Endothelial cell (in vitro differentiated cells): ENCODE measurements around the gene SOAT1. TPM values are rescaled to one million over a fixed set of nuclear protein-coding genes. Genes with fewer than 3 reads are reported as not detected.

Source experiments
- DNase-seq: peaks from one replicate; pipeline ENCODE4 v3.0.0; 2021; ENCODE audit warnings: low spot score
- H3K27ac Mint-ChIP-seq: one replicate; pipeline ENCODE4 v1.8.0; 2021; ENCODE audit warnings: mixed read lengths, inconsistent platforms; ENCODE audit not compliant: unreplicated experiment
- H3K27me3 Mint-ChIP-seq: one replicate; pipeline ENCODE4 v1.8.0; 2021; ENCODE audit warnings: mild to moderate bottlenecking, moderate library complexity, mixed read lengths, inconsistent platforms; ENCODE audit not compliant: unreplicated experiment
- H3K36me3 Mint-ChIP-seq: one replicate; pipeline ENCODE4 v1.8.0; 2021; ENCODE audit warnings: mild to moderate bottlenecking, low read depth, mixed read lengths, inconsistent platforms; ENCODE audit not compliant: unreplicated experiment
- H3K4me1 Mint-ChIP-seq: one replicate; pipeline ENCODE4 v1.8.0; 2021; ENCODE audit warnings: mild to moderate bottlenecking, mixed read lengths, inconsistent platforms; ENCODE audit not compliant: unreplicated experiment
- H3K4me3 Mint-ChIP-seq: one replicate; pipeline ENCODE4 v1.8.0; 2021; ENCODE audit warnings: mild to moderate bottlenecking, mixed read lengths, inconsistent platforms; ENCODE audit not compliant: unreplicated experiment
- H3K9me3 Mint-ChIP-seq: one replicate; pipeline ENCODE4 v1.8.0; 2021; ENCODE audit warnings: mixed read lengths, inconsistent platforms; ENCODE audit not compliant: unreplicated experiment
- CTCF ChIP-seq: fragments of 200-600 bp; sonication (generic); IDR thresholded peaks from one replicate; pipeline ENCODE4 v1.5.0; 2021; ENCODE audit warnings: antibody characterized with exemption; ENCODE audit not compliant: unreplicated experiment
- total RNA-seq: library from RNA; stranded (reverse); fragmentation: NEBNext Ultra II Directional; extraction: Animal tissue kit (Norgen Biotek cat#: 25700); gene quantifications from one replicate; pipeline ENCODE4 v1.2.1, GENCODE V29; 2021; ENCODE audit not compliant: unreplicated experiment

SOAT1 gene
- total RNA-seq, 1 donor from 2014 or later: 24.1 TPM

- Mint-ChIP-seq H3K9me3 (no peaks in the 10 kb centered on the region), H3K27me3 (peaks cover 2% of the 10 kb centered on the region), H3K4me3 (no peak overlapping the region), H3K36me3 (no peaks in the 10 kb centered on the region), H3K4me1 (peaks cover 9% of the 10 kb centered on the region), H3K27ac (no peak overlapping the region)
- TF ChIP-seq CTCF: no peak
- no peak for DNase-seq
These were observed 2.9 kb downstream of the SOAT1 start for GRCh38 chr1:179296356-179297104.

- Mint-ChIP-seq H3K4me1 (peaks cover 9% of the 10 kb centered on the region), H3K36me3 (no peaks in the 10 kb centered on the region), H3K9me3 (no peaks in the 10 kb centered on the region), H3K4me3 (no peak overlapping the region), H3K27ac (no peak overlapping the region), H3K27me3 (peaks cover 2% of the 10 kb centered on the region)
- TF ChIP-seq CTCF: no peak
- DNase-seq: no peak
These were observed 3.4 kb downstream of the SOAT1 start for GRCh38 chr1:179297105-179297378.

GRCh38 chr1:179298952-179299351 is 5.4 kb downstream of the SOAT1 start:
- Mint-ChIP-seq H3K36me3 (peaks cover 1% of the 10 kb centered on the region), H3K4me1 (peaks cover 9% of the 10 kb centered on the region), H3K4me3 (no peak overlapping the region), H3K27ac (no peak overlapping the region), H3K9me3 (no peaks in the 10 kb centered on the region), H3K27me3 (peaks cover 5% of the 10 kb centered on the region)
- no peak for TF ChIP-seq CTCF
- DNase-seq: no peak

GRCh38 chr1:179300112-179300511 is 6.5 kb downstream of the SOAT1 start:
- Mint-ChIP-seq H3K9me3 (no peaks in the 10 kb centered on the region), H3K27ac (no peak overlapping the region), H3K4me1 (peaks cover 2% of the 10 kb centered on the region), H3K4me3 (no peak overlapping the region), H3K27me3 (peaks cover 5% of the 10 kb centered on the region), H3K36me3 (peaks cover 5% of the 10 kb centered on the region)
- no peak for DNase-seq
- no peak for TF ChIP-seq CTCF

GRCh38 chr1:179302070-179302469 is 8.5 kb downstream of the SOAT1 start:
- H3K9me3 Mint-ChIP-seq: no peaks in the 10 kb centered on the region
- DNase-seq: no peak
- no peak for TF ChIP-seq CTCF
- no peaks in the 10 kb centered on the region for H3K4me1 Mint-ChIP-seq
- H3K36me3 Mint-ChIP-seq: peaks cover 7% of the 10 kb centered on the region
- no peak overlapping the region for H3K4me3 Mint-ChIP-seq
- no peak overlapping the region for H3K27ac Mint-ChIP-seq
- H3K27me3 Mint-ChIP-seq: peaks cover 5% of the 10 kb centered on the region
